GM12878 (cell line): ENCODE data around the gene TRIM40.

Experiments
- CHD4 ChIP-seq: fragments of 200-600 bp; sonication (generic); IDR thresholded peaks from 2 replicates; pipeline ENCODE4 v1.6.1; 2016; ENCODE audit warnings: mild to moderate bottlenecking
- EZH2 ChIP-seq: IDR thresholded peaks from 2 replicates; pipeline ENCODE4 v1.6.1; 2012; ENCODE audit warnings: low read depth, mild to moderate bottlenecking, control low read depth, inconsistent platforms, low read length, borderline replicate concordance; ENCODE audit not compliant: control insufficient read depth
- NKRF ChIP-seq: fragments of 450-650 bp; conservative IDR thresholded peaks from 2 replicates; pipeline ENCODE4 v1.6.1; 2017; ENCODE audit warnings: mild to moderate bottlenecking, moderate library complexity
- POLR2A ChIP-seq: IDR thresholded peaks from 2 replicates; pipeline ENCODE4 v1.6.1; 2011; ENCODE audit warnings: low read depth, mild to moderate bottlenecking, low read length
- RBBP5 ChIP-seq: fragments of 200-600 bp; sonication (generic); conservative IDR thresholded peaks from 2 replicates; pipeline ENCODE4 v1.6.1; 2016
- SIN3A ChIP-seq: IDR thresholded peaks from 2 replicates; pipeline ENCODE4 v1.6.1; 2012; ENCODE audit warnings: low read depth, low read length, improper control_type of control experiment
- USF2 ChIP-seq: IDR thresholded peaks from 2 replicates; pipeline ENCODE4 v1.6.1; 2011; ENCODE audit warnings: low read depth, low read length, improper control_type of control experiment, borderline replicate concordance
- YY1 ChIP-seq: IDR thresholded peaks from 2 replicates; pipeline ENCODE4 v1.6.1; 2011; ENCODE audit warnings: low read depth, mild to moderate bottlenecking, low read length
- ZSCAN29 ChIP-seq: fragments of 450-650 bp; IDR thresholded peaks from 2 replicates; pipeline ENCODE4 v1.6.1; 2017; ENCODE audit warnings: mild to moderate bottlenecking, moderate library complexity
- TF ChIP-seq, protein P1 (sequence below), 3 experiments: IDR thresholded peaks in 2 of 3; conservative IDR thresholded peaks in 1 of 3; 2 replicates each; pipeline ENCODE4 v1.5.1; 2011; ENCODE audit warnings: low read depth in 3 of 3, low read length in 3 of 3, mild to moderate bottlenecking in 3 of 3, control low read depth in 2 of 3, moderate library complexity in 2 of 3, inconsistent platforms in 1 of 3, mixed read lengths in 1 of 3; ENCODE audit not compliant: control insufficient read depth in 2 of 3, insufficient read depth in 1 of 3; ENCODE audit errors: extremely low read depth in 1 of 3
- TF ChIP-seq, protein P2 (sequence below): IDR thresholded peaks from 2 replicates; pipeline ENCODE4 v1.6.1; 2011; ENCODE audit warnings: low read depth, mild to moderate bottlenecking, low read length, moderate library complexity, borderline replicate concordance; ENCODE audit errors: extremely low read depth
- TF ChIP-seq, protein P3 (sequence below): IDR thresholded peaks from 2 replicates; pipeline ENCODE4 v1.6.1; 2012; ENCODE audit warnings: mild to moderate bottlenecking, low read depth, low read length

GRCh38 chr6:30194797-30195690 lies 59.1 kb downstream of the TRIM40 start:
- no peak for TF ChIP-seq POLR2A
- no peak for TF ChIP-seq YY1
- TF ChIP-seq EZH2, result no peak
- TF ChIP-seq NKRF, result no peak
- TF ChIP-seq, protein P1, sequence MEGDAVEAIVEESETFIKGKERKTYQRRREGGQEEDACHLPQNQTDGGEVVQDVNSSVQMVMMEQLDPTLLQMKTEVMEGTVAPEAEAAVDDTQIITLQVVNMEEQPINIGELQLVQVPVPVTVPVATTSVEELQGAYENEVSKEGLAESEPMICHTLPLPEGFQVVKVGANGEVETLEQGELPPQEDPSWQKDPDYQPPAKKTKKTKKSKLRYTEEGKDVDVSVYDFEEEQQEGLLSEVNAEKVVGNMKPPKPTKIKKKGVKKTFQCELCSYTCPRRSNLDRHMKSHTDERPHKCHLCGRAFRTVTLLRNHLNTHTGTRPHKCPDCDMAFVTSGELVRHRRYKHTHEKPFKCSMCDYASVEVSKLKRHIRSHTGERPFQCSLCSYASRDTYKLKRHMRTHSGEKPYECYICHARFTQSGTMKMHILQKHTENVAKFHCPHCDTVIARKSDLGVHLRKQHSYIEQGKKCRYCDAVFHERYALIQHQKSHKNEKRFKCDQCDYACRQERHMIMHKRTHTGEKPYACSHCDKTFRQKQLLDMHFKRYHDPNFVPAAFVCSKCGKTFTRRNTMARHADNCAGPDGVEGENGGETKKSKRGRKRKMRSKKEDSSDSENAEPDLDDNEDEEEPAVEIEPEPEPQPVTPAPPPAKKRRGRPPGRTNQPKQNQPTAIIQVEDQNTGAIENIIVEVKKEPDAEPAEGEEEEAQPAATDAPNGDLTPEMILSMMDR (IDR thresholded peaks at IDR 0.05 in 2 of 3, conservative IDR thresholded peaks at IDR 0.05 in 1 of 3; ENCODE audit: control insufficient read depth in 2 of 3, extremely low read depth in 1 of 3, insufficient read depth in 1 of 3, low read depth in 3 of 3, low read length in 3 of 3), result no peak
- no peak for TF ChIP-seq RBBP5
- no peak for TF ChIP-seq CHD4
- no peak for TF ChIP-seq USF2
- TF ChIP-seq SIN3A, result no peak
- no peak for TF ChIP-seq ZSCAN29
- TF ChIP-seq, protein P2, sequence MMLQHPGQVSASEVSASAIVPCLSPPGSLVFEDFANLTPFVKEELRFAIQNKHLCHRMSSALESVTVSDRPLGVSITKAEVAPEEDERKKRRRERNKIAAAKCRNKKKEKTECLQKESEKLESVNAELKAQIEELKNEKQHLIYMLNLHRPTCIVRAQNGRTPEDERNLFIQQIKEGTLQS, result no peak
- TF ChIP-seq, protein P3, sequence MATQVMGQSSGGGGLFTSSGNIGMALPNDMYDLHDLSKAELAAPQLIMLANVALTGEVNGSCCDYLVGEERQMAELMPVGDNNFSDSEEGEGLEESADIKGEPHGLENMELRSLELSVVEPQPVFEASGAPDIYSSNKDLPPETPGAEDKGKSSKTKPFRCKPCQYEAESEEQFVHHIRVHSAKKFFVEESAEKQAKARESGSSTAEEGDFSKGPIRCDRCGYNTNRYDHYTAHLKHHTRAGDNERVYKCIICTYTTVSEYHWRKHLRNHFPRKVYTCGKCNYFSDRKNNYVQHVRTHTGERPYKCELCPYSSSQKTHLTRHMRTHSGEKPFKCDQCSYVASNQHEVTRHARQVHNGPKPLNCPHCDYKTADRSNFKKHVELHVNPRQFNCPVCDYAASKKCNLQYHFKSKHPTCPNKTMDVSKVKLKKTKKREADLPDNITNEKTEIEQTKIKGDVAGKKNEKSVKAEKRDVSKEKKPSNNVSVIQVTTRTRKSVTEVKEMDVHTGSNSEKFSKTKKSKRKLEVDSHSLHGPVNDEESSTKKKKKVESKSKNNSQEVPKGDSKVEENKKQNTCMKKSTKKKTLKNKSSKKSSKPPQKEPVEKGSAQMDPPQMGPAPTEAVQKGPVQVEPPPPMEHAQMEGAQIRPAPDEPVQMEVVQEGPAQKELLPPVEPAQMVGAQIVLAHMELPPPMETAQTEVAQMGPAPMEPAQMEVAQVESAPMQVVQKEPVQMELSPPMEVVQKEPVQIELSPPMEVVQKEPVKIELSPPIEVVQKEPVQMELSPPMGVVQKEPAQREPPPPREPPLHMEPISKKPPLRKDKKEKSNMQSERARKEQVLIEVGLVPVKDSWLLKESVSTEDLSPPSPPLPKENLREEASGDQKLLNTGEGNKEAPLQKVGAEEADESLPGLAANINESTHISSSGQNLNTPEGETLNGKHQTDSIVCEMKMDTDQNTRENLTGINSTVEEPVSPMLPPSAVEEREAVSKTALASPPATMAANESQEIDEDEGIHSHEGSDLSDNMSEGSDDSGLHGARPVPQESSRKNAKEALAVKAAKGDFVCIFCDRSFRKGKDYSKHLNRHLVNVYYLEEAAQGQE, result no peak
